ENCODE measurements around the gene TRHDE.

GRCh38 chr12:72226510-72226909 is 45.7 kb upstream of the TRHDE start:
- TF ChIP-seq CTCF (conservative IDR thresholded peaks at IDR 0.05) (no peak), EZH2 (IDR thresholded peaks at IDR 0.05; ENCODE audit: low read depth) (no peak)

Measured in PC-9 (cell line).